GM19452 (cell line): Measurements from ENCODE around the gene ZNF277.
"Not testable (repeated sequence)": the region's sequence is repeated elsewhere in the genome, so short reads cannot be mapped to it uniquely, and the experiment has no call there.

Experiments used
- ATAC-seq: cut with Tn5 transposase; IDR thresholded peaks from one replicate; pipeline ENCODE4 v1.9.1; 2021; ENCODE audit not compliant: unreplicated experiment

The ZNF277 gene

GRCh38 chr7:112383671-112384417 lies 177.3 kb downstream of the ZNF277 start:
- no peak for ATAC-seq

- ATAC-seq, result no peak
These were observed 179.0 kb downstream of the ZNF277 start for GRCh38 chr7:112385516-112385915.

GRCh38 chr7:112386619-112387018 lies 180.1 kb downstream of the ZNF277 start:
- no peak for ATAC-seq

- ATAC-seq, result no peak
These were observed 183.7 kb downstream of the ZNF277 start for GRCh38 chr7:112390167-112390566.

- not testable (repeated sequence) for ATAC-seq
These were observed 184.8 kb downstream of the ZNF277 start for GRCh38 chr7:112391079-112391821.

- not testable (repeated sequence) for ATAC-seq
These were observed 185.4 kb downstream of the ZNF277 start for GRCh38 chr7:112391841-112392286.
